GM12872 (cell line): ENCODE data around the gene XAB2.

Source experiments
- TF ChIP-seq, protein P1 (sequence below): IDR thresholded peaks from 3 replicates; pipeline ENCODE4 v1.5.1; 2011; ENCODE audit warnings: low read depth, mild to moderate bottlenecking, low read length, moderate library complexity; ENCODE audit not compliant: insufficient read depth

The XAB2 gene

DNA sequence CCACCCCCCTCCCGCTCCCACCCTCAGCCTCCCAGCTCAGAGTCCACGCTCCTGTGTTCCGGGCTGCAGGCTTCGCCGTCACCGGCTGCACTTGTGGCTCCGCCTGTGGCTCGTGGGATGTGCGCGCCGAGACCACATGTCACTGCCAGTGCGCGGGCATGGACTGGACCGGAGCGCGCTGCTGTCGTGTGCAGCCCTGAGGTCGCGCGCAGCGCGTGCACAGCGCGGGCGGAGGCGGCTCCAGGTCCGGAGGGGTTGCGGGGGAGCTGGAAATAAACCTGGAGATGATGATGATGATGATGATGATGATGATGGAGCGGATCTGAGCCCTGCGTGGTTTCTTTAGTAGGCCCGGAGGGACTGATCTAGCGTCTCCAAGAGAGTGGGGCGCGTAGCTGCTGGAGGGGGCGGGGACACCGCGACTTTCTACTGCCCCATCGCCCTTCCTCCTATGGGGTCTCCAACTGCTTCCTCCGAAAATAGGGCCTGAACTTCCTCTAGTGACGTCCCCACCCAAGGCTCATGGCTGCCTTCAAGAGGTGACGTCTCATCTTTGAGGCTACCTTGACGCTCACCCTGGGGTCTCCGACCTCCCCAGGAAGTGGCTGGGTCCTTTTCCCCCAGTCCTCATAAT lies 40.9 kb upstream of the XAB2 start:
- TF ChIP-seq, protein P1, sequence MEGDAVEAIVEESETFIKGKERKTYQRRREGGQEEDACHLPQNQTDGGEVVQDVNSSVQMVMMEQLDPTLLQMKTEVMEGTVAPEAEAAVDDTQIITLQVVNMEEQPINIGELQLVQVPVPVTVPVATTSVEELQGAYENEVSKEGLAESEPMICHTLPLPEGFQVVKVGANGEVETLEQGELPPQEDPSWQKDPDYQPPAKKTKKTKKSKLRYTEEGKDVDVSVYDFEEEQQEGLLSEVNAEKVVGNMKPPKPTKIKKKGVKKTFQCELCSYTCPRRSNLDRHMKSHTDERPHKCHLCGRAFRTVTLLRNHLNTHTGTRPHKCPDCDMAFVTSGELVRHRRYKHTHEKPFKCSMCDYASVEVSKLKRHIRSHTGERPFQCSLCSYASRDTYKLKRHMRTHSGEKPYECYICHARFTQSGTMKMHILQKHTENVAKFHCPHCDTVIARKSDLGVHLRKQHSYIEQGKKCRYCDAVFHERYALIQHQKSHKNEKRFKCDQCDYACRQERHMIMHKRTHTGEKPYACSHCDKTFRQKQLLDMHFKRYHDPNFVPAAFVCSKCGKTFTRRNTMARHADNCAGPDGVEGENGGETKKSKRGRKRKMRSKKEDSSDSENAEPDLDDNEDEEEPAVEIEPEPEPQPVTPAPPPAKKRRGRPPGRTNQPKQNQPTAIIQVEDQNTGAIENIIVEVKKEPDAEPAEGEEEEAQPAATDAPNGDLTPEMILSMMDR, result no peak

DNA sequence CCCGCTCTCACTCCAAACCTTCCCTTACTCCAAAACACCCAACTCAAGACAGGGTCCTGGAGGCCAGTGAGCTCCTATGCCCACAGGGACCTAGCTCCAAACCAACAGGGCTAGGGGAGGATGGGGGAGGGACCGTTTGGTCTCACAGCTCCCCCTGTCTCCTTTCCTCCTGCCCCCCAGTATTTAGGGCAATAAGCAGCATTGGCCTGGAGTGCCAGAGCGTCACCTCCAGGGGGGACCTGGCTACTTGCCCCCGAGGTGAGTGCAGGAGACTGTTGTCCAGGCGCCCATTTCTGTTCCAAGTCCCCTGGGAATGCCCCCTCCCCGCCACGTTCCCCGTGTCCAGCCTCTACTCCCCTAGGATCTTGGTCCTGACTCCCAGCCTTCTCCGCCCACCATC lies 40.3 kb upstream of the XAB2 start:
- TF ChIP-seq, protein P1, result no peak

DNA sequence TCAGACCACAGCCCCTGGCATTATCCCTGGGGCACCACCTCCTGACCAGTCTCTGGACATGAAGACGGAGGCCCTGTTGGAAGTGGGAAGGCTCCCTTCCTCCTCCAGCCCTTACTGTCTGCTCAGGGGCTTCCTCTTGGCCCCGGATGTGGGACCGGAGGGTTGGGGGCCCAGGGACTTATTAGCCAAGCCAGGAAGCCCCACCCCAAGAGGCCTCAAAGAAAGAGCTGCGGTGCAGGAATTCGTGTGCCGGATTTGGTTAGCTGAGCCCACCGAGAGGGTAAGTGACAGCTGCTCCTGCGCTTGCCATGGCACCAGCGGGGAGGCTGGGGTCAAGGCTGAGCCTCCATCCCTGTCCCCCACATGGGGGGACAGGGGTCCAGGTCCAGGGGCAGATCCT lies 39.5 kb upstream of the XAB2 start, which contains the start of gene RETN:
RETN (plus strand) TSS at position 208 of the 400 bp plus-strand sequence. CDS start 278 bp downstream, outside the sequence.
- TF ChIP-seq, protein P1, result no peak

GRCh38 chr19:7665076-7665475 lies 35.7 kb upstream of the XAB2 start:
- TF ChIP-seq, protein P1, result no peak

DNA sequence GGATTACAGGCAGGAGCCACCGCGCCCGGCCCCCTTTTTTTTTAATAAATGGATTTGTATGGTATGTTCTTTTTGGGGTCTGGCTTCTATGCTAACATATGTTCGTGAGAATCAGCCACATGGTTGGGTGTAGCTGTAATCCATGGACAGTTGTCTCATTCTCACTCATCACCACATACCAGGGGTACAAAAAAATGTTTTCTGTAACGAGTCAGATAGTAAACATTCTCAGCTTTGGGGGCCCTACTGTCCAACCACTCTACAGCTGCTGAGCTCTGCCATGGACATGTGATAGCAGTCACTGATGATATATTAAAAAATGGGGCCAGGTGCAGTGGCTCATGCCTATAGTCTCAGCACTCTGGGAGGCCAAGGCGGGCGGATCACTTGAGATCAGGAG lies 34.4 kb upstream of the XAB2 start:
- TF ChIP-seq, protein P1, result no peak

DNA sequence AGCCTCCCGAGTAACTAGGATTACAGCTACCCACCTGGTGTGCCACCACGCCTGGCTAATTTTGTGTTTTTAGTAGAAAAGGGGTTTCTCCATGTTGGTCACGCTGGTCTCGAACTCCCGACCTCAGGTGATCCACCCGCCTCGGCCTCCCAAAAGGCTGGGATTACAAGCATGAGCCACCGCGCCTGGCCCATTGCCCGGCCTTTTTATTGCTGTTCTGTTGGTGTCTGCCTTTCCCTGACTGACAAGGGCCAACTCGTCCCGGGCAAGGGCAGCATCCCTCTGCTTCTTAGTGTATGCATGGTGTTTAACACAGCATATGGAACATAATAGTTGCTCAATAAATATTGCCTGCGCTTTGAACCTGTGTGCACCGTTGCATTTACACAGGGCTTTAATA lies 33.3 kb upstream of the XAB2 start:
- TF ChIP-seq, protein P1, result no peak

DNA sequence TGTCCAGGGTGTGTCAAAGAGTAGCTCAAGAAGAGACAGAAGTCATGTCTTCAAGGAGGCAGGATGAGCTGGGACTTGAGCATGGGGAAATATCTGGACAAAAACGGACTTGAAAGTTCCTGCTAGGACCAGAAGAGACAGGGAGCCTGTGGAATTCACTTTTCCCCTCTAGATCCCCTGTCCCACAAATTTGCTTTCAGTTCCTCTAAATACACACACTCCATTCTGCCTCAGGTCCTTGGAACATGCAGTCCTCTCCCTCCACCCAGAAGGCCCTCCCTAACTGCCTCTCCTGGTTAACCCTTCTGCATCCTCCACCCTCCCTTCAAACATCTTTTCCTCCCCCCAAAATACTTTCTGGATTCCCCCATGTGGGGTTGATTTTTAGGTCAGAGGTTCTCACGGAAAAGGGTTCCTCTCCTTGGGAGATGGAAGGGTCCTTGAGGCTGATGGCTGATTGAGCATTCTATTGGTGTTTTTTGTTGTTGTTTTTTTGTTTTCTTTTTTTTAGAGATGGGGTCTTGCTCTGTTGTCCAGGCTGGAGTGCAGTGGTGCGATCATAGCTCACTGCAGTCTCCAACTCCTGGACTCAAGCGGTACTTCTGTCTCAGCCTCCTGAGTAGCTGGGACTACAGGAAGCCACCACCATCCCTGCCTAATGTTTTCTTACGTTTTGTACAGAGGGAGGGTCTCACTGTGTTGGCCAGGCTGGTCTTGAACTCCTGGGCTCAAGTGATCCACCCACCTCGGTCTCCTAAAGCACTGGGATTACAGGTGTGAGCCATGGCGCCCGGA lies 32.6 kb upstream of the XAB2 start:
- TF ChIP-seq, protein P1, result no peak
